Skeletal muscle tissue (tissue), 4 donors: Measurements from ENCODE around the gene LRCH3. TPM values are rescaled to one million over a fixed set of nuclear protein-coding genes. Genes with fewer than 3 reads are reported as not detected.

Source experiments
- H3K27ac ChIP-seq: one replicate; pipeline ENCODE4 v1.7.0; 2013; ENCODE audit warnings: mild to moderate bottlenecking, low read depth, low read length, inconsistent platforms
- H3K27me3 ChIP-seq, 3 donors: one replicate each; pipeline ENCODE4 v1.7.0; 2013; ENCODE audit warnings: low read length in 3 of 3; ENCODE audit not compliant: control insufficient read depth in 3 of 3, insufficient read depth in 3 of 3
- H3K36me3 ChIP-seq, 3 donors: one replicate each; pipeline ENCODE4 v1.7.0; 2013; ENCODE audit warnings: low read length in 3 of 3; ENCODE audit not compliant: control insufficient read depth in 3 of 3, insufficient read depth in 3 of 3
- H3K4me1 ChIP-seq, 3 donors: one replicate each; pipeline ENCODE4 v1.7.0; 2013; ENCODE audit warnings: low read length in 3 of 3, mild to moderate bottlenecking in 3 of 3; ENCODE audit not compliant: control insufficient read depth in 3 of 3, insufficient read depth in 3 of 3
- H3K4me3 ChIP-seq, 3 donors: one replicate each; pipeline ENCODE4 v1.7.0; 2013; ENCODE audit warnings: low read length in 3 of 3
- H3K9ac ChIP-seq, 3 donors: one replicate each; pipeline ENCODE4 v1.7.0; 2013; ENCODE audit warnings: low read length in 3 of 3, mild to moderate bottlenecking in 3 of 3, moderate library complexity in 2 of 3, low read depth in 1 of 3
- H3K9me3 ChIP-seq, 3 donors: one replicate each; pipeline ENCODE4 v1.7.0; 2013; ENCODE audit warnings: low read length in 3 of 3; ENCODE audit not compliant: control insufficient read depth in 3 of 3
- total RNA-seq: library from RNA; depleted of rRNA; stranded (reverse); fragments of >200 nt; gene quantifications from one replicate; pipeline ENCODE4 v1.2.3, GENCODE V29; 2014
- donor health status: Osteomylitis.

LRCH3 gene
- total RNA-seq: 48.0 TPM

- Histone ChIP-seq H3K27me3 (no peaks in the 10 kb centered on the region), H3K27ac (peak within 1 kb of the TSS; percentile 95), H3K36me3 (peaks cover 0 to 1% (median 0%) of the 10 kb centered on the region in 3 donors), H3K4me1 (peaks cover 0 to 15% (median 4%) of the 10 kb centered on the region in 3 donors), H3K9ac (peak within 1 kb of the TSS; percentile 84 to 97 (median 96)), H3K9me3 (no peaks in the 10 kb centered on the region), H3K4me3 (peak within 1 kb of the TSS; percentile 88 to 96 (median 89))
Measured at GRCh38 chr3:197791113-197791891, at the start of gene LRCH3. Gene LRCH3 (plus strand): TSS chr3:197791254. CDS start chr3:197791279, 25 bp downstream.

DNA sequence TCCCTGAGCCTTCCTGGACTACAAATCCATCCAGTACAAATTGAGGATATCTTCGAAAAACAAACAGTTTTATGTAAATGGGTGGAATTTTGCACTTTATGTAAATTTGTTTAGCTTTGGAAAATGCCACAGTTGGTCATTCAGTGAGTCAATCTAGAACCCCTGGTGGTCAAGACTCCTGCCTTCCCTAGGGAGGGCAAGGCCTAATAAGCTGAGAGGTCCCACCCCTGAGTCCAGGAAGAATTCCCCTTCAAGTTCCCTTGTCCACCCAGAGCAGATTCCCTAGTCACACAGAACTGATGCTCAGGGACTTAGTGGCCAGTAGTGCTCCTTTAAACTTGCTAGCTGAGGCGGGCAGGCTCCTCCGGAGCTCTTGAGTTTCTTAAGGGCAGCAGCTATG lies 48.3 kb upstream of the LRCH3 start:
- no peaks in the 10 kb centered on the region for H3K27me3 ChIP-seq
- H3K9ac ChIP-seq: no peak overlapping the region
- H3K36me3 ChIP-seq: peaks cover 0 to 5% (median 0%) of the 10 kb centered on the region in 3 donors
- no peak overlapping the region for H3K27ac ChIP-seq
- no peaks in the 10 kb centered on the region for H3K9me3 ChIP-seq
- peaks cover 11 to 22% (median 17%) of the 10 kb centered on the region in 3 donors for H3K4me1 ChIP-seq
- H3K4me3 ChIP-seq: no peak overlapping the region

DNA sequence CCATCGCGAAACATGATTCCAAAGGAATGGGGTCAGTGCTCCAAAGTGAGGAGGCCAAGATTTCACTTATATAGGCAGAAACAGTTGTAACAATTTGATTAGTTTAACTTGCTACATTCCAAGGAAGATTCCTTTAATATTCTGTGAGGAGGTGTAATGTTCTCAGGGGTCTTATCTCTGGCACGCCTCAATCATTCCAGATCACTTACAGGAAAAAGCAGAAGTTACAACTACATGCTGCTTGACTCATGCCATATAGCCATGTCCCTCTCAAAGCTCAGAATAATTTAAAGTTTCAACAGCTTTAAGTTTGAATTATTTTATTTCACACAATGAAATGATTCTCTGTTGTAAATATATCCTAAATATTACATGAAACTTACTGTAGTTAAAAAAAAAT lies 44.8 kb upstream of the LRCH3 start:
- peak overlapping the region; percentile 21 to 47 (median 39) for H3K9ac ChIP-seq
- H3K4me1 ChIP-seq: peaks cover 20 to 28% (median 20%) of the 10 kb centered on the region in 3 donors
- no peaks in the 10 kb centered on the region for H3K9me3 ChIP-seq
- peak overlapping the region; percentile 99 for H3K27ac ChIP-seq
- peaks cover 0 to 5% (median 0%) of the 10 kb centered on the region in 3 donors for H3K36me3 ChIP-seq
- H3K4me3 ChIP-seq: no peak overlapping the region
- H3K27me3 ChIP-seq: no peaks in the 10 kb centered on the region

- Histone ChIP-seq H3K9ac (peak overlapping the region in 2 of 3 donors; percentile 1 to 19), H3K27ac (peak overlapping the region; percentile 99), H3K27me3 (no peaks in the 10 kb centered on the region), H3K4me3 (no peak overlapping the region), H3K36me3 (peaks cover 0 to 5% (median 0%) of the 10 kb centered on the region in 3 donors), H3K9me3 (no peaks in the 10 kb centered on the region), H3K4me1 (peaks cover 20 to 32% (median 26%) of the 10 kb centered on the region in 3 donors)
Measured at GRCh38 chr3:197746801-197747237, 44.2 kb upstream of the LRCH3 start.

GRCh38 chr3:197748597-197749314 lies 42.3 kb upstream of the LRCH3 start:
- Histone ChIP-seq H3K4me1 (peaks cover 23 to 42% (median 38%) of the 10 kb centered on the region in 3 donors), H3K9me3 (no peaks in the 10 kb centered on the region), H3K27ac (peak overlapping the region; percentile 99), H3K4me3 (peak overlapping the region; percentile 83 to 94 (median 92)), H3K36me3 (no peaks in the 10 kb centered on the region), H3K27me3 (no peaks in the 10 kb centered on the region), H3K9ac (peak overlapping the region; percentile 81 to 98 (median 90))

- peaks cover 23 to 42% (median 38%) of the 10 kb centered on the region in 3 donors for H3K4me1 ChIP-seq
- no peaks in the 10 kb centered on the region for H3K27me3 ChIP-seq
- peak overlapping the region; percentile 99 for H3K27ac ChIP-seq
- H3K36me3 ChIP-seq: no peaks in the 10 kb centered on the region
- H3K9ac ChIP-seq: peak overlapping the region; percentile 81 to 98 (median 90)
- H3K9me3 ChIP-seq: no peaks in the 10 kb centered on the region
- peak overlapping the region; percentile 83 to 94 (median 92) for H3K4me3 ChIP-seq
Measured at GRCh38 chr3:197749315-197749600, 41.8 kb upstream of the LRCH3 start.

- Histone ChIP-seq H3K9me3 (no peaks in the 10 kb centered on the region), H3K36me3 (no peaks in the 10 kb centered on the region), H3K4me3 (peak within 1 kb of the TSS; percentile 92 to 94 (median 93)), H3K27ac (peak within 1 kb of the TSS; percentile 99), H3K9ac (peak within 1 kb of the TSS; percentile 90 to 98 (median 91)), H3K27me3 (no peaks in the 10 kb centered on the region), H3K4me1 (peaks cover 23 to 42% (median 38%) of the 10 kb centered on the region in 3 donors)
Measured at GRCh38 chr3:197749601-197750395, 41.3 kb upstream of the LRCH3 start, which contains the start of gene FYTTD1. Gene FYTTD1 (plus strand): TSS chr3:197749883. CDS start chr3:197749972, 89 bp downstream.

DNA sequence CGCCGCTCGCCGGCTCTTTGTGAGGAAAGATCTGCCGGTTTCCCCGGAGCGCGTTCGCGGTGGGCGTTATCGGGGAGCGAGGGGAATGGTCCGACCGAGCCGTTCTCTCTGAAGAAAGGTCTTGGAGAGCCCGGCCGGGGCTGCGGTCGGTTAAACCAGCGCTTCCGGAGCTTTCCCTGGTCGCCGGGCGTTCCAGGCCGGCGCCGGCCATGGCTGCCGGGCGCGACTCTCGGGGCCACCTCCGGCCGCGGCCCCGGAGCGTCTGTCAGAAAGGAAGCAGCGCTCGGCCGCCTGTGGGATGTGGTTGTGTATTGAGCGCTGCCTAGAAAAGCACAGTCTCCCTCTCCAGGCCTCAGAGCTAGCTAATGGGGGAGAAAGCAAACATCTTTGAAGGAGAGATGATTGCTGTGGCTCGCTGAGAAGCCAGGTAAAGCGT lies 40.6 kb upstream of the LRCH3 start:
- peak overlapping the region; percentile 90 to 98 (median 91) for H3K9ac ChIP-seq
- H3K4me1 ChIP-seq: peaks cover 23 to 42% (median 38%) of the 10 kb centered on the region in 3 donors
- H3K4me3 ChIP-seq: peak overlapping the region; percentile 84 to 93 (median 92)

GRCh38 chr3:197750858-197751737 lies 40.0 kb upstream of the LRCH3 start:
- H3K9me3 ChIP-seq: no peaks in the 10 kb centered on the region
- peaks cover 18 to 42% (median 36%) of the 10 kb centered on the region in 3 donors for H3K4me1 ChIP-seq
- H3K27me3 ChIP-seq: no peaks in the 10 kb centered on the region
- peak overlapping the region; percentile 99 for H3K27ac ChIP-seq
- H3K4me3 ChIP-seq: peak overlapping the region; percentile 84 to 93 (median 92)
- H3K9ac ChIP-seq: peak overlapping the region; percentile 90 to 98 (median 91)
- no peaks in the 10 kb centered on the region for H3K36me3 ChIP-seq

More for the DNA sequence above, 40.6 kb upstream of the LRCH3 start:
- Histone ChIP-seq H3K36me3 (no peaks in the 10 kb centered on the region), H3K27me3 (no peaks in the 10 kb centered on the region), H3K9me3 (no peaks in the 10 kb centered on the region), H3K27ac (peak overlapping the region; percentile 99)
